ENCODE data around the gene ASXL3.

The ASXL3 gene

DNA sequence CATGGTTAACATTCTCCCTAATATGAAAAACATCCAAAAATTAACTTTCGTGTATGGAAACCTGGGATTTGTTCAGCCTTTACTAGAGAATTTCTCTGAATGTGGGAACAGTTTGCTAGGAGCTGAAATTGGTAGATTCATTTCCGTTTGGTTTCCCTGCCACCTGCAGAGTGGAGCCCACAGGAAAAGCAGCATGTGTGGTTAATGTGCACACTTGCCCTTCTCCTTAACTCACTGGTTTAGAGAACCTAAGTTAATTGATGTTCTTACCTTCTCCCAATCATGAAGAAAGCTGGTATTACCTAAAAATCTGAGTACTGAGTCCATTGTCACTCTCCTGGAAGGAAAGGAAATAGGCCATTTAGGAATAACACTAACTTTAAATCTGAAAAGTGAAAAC, 37.6 kb upstream of the ASXL3 start (continued):
- TF ChIP-seq, protein P1, sequence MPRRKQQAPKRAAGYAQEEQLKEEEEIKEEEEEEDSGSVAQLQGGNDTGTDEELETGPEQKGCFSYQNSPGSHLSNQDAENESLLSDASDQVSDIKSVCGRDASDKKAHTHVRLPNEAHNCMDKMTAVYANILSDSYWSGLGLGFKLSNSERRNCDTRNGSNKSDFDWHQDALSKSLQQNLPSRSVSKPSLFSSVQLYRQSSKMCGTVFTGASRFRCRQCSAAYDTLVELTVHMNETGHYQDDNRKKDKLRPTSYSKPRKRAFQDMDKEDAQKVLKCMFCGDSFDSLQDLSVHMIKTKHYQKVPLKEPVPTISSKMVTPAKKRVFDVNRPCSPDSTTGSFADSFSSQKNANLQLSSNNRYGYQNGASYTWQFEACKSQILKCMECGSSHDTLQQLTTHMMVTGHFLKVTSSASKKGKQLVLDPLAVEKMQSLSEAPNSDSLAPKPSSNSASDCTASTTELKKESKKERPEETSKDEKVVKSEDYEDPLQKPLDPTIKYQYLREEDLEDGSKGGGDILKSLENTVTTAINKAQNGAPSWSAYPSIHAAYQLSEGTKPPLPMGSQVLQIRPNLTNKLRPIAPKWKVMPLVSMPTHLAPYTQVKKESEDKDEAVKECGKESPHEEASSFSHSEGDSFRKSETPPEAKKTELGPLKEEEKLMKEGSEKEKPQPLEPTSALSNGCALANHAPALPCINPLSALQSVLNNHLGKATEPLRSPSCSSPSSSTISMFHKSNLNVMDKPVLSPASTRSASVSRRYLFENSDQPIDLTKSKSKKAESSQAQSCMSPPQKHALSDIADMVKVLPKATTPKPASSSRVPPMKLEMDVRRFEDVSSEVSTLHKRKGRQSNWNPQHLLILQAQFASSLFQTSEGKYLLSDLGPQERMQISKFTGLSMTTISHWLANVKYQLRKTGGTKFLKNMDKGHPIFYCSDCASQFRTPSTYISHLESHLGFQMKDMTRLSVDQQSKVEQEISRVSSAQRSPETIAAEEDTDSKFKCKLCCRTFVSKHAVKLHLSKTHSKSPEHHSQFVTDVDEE (CRISPR knock-in tag; IDR thresholded peaks at IDR 0.05), result no peak

DNA sequence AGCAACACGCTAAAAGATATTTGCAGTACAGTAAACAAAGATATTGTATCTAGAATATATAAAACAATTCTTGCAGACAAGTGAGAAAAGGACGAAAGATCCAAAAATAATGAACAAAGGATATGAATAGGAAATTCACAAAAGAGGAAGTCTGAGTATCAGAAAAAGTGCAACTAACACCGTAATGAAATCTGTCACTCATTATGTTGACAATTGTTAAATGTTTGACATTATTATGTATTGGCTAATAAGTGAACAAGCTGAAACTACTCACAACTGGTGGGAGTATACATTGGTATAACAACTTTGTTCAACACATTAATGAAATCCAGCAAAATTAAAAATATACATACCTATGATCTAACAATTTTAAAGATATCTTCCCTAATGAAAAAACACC, 36.7 kb upstream of the ASXL3 start:
- TF ChIP-seq ESRRG (CRISPR knock-in tag; IDR thresholded peaks at IDR 0.05) (no peak), ZFP30 (CRISPR knock-in tag; IDR thresholded peaks at IDR 0.05) (no peak), ISL1 (CRISPR knock-in tag; IDR thresholded peaks at IDR 0.05) (no peak)
- TF ChIP-seq, protein P2, sequence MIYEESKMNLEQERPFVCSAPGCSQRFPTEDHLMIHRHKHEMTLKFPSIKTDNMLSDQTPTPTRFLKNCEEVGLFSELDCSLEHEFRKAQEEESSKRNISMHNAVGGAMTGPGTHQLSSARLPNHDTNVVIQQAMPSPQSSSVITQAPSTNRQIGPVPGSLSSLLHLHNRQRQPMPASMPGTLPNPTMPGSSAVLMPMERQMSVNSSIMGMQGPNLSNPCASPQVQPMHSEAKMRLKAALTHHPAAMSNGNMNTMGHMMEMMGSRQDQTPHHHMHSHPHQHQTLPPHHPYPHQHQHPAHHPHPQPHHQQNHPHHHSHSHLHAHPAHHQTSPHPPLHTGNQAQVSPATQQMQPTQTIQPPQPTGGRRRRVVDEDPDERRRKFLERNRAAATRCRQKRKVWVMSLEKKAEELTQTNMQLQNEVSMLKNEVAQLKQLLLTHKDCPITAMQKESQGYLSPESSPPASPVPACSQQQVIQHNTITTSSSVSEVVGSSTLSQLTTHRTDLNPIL (CRISPR knock-in tag; IDR thresholded peaks at IDR 0.05; ENCODE audit: low read depth), result no peak
- TF ChIP-seq, protein P1 (CRISPR knock-in tag; IDR thresholded peaks at IDR 0.05), result no peak
- no peak for ATAC-seq

DNA sequence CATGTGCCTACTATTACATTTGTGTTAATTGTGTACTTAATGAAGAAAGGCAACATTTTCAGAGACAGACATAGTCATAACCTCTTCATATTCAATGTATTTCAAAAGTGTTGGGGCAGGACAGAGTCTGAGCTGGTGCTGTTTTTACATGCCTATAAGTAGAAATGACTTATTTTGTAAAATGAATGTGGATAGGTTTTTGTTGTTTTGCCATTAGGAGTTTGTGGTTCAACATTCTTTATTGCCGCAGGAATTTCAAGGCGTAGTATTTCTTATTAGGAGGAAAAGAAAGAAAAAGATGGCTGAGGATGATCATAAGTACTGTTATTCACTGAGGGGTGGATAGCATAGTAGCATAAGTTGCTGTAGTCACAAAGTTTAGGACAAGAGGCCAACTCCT, 21.2 kb upstream of the ASXL3 start:
- ATAC-seq, result no peak
- TF ChIP-seq ISL1 (CRISPR knock-in tag; IDR thresholded peaks at IDR 0.05), result no peak
- no peak for TF ChIP-seq ESRRG (CRISPR knock-in tag; IDR thresholded peaks at IDR 0.05)
- TF ChIP-seq, protein P3, sequence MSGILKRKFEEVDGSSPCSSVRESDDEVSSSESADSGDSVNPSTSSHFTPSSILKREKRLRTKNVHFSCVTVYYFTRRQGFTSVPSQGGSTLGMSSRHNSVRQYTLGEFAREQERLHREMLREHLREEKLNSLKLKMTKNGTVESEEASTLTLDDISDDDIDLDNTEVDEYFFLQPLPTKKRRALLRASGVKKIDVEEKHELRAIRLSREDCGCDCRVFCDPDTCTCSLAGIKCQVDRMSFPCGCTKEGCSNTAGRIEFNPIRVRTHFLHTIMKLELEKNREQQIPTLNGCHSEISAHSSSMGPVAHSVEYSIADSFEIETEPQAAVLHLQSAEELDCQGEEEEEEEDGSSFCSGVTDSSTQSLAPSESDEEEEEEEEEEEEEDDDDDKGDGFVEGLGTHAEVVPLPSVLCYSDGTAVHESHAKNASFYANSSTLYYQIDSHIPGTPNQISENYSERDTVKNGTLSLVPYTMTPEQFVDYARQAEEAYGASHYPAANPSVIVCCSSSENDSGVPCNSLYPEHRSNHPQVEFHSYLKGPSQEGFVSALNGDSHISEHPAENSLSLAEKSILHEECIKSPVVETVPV (CRISPR knock-in tag; IDR thresholded peaks at IDR 0.05), result no peak
- no peak for TF ChIP-seq ZNF70 (CRISPR knock-in tag; IDR thresholded peaks at IDR 0.05)
- no peak for TF ChIP-seq PPARA (CRISPR knock-in tag; IDR thresholded peaks at IDR 0.05; ENCODE audit: borderline replicate concordance)
- no peak for TF ChIP-seq ZNF8 (CRISPR knock-in tag; IDR thresholded peaks at IDR 0.05)
- no peak for TF ChIP-seq TCF4 (CRISPR knock-in tag; IDR thresholded peaks at IDR 0.05; ENCODE audit: borderline replicate concordance)
- no peak for TF ChIP-seq SNAI2 (CRISPR knock-in tag; IDR thresholded peaks at IDR 0.05)
- TF ChIP-seq ZC3H10 (CRISPR knock-in tag; IDR thresholded peaks at IDR 0.05), result no peak
- no peak for TF ChIP-seq BACH2 (CRISPR knock-in tag; IDR thresholded peaks at IDR 0.05; ENCODE audit: borderline replicate concordance)
- no peak for TF ChIP-seq OSR1 (CRISPR knock-in tag; IDR thresholded peaks at IDR 0.05)
- TF ChIP-seq, protein P2 (CRISPR knock-in tag; IDR thresholded peaks at IDR 0.05; ENCODE audit: low read depth), result no peak
- TF ChIP-seq, protein P4, sequence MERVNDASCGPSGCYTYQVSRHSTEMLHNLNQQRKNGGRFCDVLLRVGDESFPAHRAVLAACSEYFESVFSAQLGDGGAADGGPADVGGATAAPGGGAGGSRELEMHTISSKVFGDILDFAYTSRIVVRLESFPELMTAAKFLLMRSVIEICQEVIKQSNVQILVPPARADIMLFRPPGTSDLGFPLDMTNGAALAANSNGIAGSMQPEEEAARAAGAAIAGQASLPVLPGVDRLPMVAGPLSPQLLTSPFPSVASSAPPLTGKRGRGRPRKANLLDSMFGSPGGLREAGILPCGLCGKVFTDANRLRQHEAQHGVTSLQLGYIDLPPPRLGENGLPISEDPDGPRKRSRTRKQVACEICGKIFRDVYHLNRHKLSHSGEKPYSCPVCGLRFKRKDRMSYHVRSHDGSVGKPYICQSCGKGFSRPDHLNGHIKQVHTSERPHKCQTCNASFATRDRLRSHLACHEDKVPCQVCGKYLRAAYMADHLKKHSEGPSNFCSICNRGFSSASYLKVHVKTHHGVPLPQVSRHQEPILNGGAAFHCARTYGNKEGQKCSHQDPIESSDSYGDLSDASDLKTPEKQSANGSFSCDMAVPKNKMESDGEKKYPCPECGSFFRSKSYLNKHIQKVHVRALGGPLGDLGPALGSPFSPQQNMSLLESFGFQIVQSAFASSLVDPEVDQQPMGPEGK (CRISPR knock-in tag; IDR thresholded peaks at IDR 0.05; ENCODE audit: borderline replicate concordance), result no peak

DNA sequence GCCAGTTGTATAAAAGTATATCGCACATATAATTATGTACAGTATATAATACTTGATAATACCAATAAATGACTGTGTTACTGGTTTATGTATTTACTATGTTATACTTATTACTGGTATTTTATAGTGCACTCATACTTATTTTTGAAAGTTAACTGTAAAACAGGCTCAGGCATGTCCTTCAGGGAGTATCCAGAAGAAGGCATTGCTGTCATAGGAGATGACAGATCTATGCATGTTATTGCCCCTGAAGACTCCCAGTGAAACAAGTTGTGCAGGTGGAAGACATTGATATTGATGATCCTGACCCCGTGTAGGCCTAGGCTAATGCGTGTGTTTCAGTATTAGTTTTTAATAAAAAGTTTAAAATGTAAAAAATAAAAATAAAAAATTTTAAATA, 20.3 kb upstream of the ASXL3 start:
- ATAC-seq, result no peak
- no peak for TF ChIP-seq RARB (CRISPR knock-in tag; IDR thresholded peaks at IDR 0.05)
- TF ChIP-seq OSR1 (CRISPR knock-in tag; IDR thresholded peaks at IDR 0.05), result no peak
- TF ChIP-seq ARNTL (CRISPR knock-in tag; IDR thresholded peaks at IDR 0.05; ENCODE audit: borderline replicate concordance, low read depth), result no peak
- TF ChIP-seq PPARA (CRISPR knock-in tag; IDR thresholded peaks at IDR 0.05; ENCODE audit: borderline replicate concordance), result no peak
- TF ChIP-seq GLIS3 (CRISPR knock-in tag; IDR thresholded peaks at IDR 0.05), result no peak
- TF ChIP-seq, protein P4 (CRISPR knock-in tag; IDR thresholded peaks at IDR 0.05; ENCODE audit: borderline replicate concordance), result no peak
- TF ChIP-seq, protein P3 (CRISPR knock-in tag; IDR thresholded peaks at IDR 0.05), result no peak
